GM18498 (cell line): ENCODE results near the gene CCDC80.
"Not testable (repeated sequence)": the region's sequence is repeated elsewhere in the genome, so short reads cannot be mapped to it uniquely, and the experiment has no call there.

Experiments
- ATAC-seq: cut with Tn5 transposase; IDR thresholded peaks from one replicate; pipeline ENCODE4 v1.9.1; 2021; ENCODE audit warnings: mild to moderate bottlenecking, moderate library complexity; ENCODE audit not compliant: unreplicated experiment

CCDC80 gene

GRCh38 chr3:112667599-112667998 lies 26.7 kb upstream of the CCDC80 start:
- no peak for ATAC-seq

- not testable (repeated sequence) for ATAC-seq
Measured at GRCh38 chr3:112665009-112665408, 24.1 kb upstream of the CCDC80 start.

GRCh38 chr3:112656043-112656442 lies 15.1 kb upstream of the CCDC80 start:
- ATAC-seq, result no peak

GRCh38 chr3:112654979-112655378 lies 14.0 kb upstream of the CCDC80 start:
- ATAC-seq, result no peak

- no peak for ATAC-seq
Measured at GRCh38 chr3:112654492-112654891, 13.5 kb upstream of the CCDC80 start.

- ATAC-seq, result no peak
Measured at GRCh38 chr3:112653881-112654300, 12.9 kb upstream of the CCDC80 start.

- no peak for ATAC-seq
Measured at GRCh38 chr3:112653209-112653871, 12.4 kb upstream of the CCDC80 start.

GRCh38 chr3:112651516-112651915 lies 10.6 kb upstream of the CCDC80 start:
- ATAC-seq, result no peak

- no peak for ATAC-seq
Measured at GRCh38 chr3:112651071-112651470, 10.1 kb upstream of the CCDC80 start.

- no peak for ATAC-seq
Measured at GRCh38 chr3:112650482-112650881, 9.5 kb upstream of the CCDC80 start.

- ATAC-seq, result no peak
Measured at GRCh38 chr3:112649478-112649735, 8.5 kb upstream of the CCDC80 start.

GRCh38 chr3:112647122-112647521 lies 6.2 kb upstream of the CCDC80 start:
- no peak for ATAC-seq

- no peak for ATAC-seq
Measured at GRCh38 chr3:112646623-112647022, 5.7 kb upstream of the CCDC80 start.

- no peak for ATAC-seq
Measured at GRCh38 chr3:112644453-112644852, 3.5 kb upstream of the CCDC80 start.

GRCh38 chr3:112643621-112644240 lies 2.8 kb upstream of the CCDC80 start:
- no peak for ATAC-seq

GRCh38 chr3:112642912-112643506 lies 2.1 kb upstream of the CCDC80 start:
- peak; percentile 86 for ATAC-seq

GRCh38 chr3:112640276-112640929 lies 540 bp downstream of the CCDC80 start:
- ATAC-seq, result no peak

- no peak for ATAC-seq
Measured at GRCh38 chr3:112639455-112640225, 1.3 kb downstream of the CCDC80 start.

- ATAC-seq, result no peak
Measured at GRCh38 chr3:112638327-112639020, 2.5 kb downstream of the CCDC80 start.

- no peak for ATAC-seq
Measured at GRCh38 chr3:112637700-112638099, 3.2 kb downstream of the CCDC80 start.

- ATAC-seq, result no peak
Measured at GRCh38 chr3:112635674-112636073, 5.3 kb downstream of the CCDC80 start.
